ENCODE results near the gene ZSCAN23. TPM values are rescaled to one million over a fixed set of nuclear protein-coding genes. Genes with fewer than 3 reads are reported as not detected.
"Not testable (repeated sequence)": the region's sequence is repeated elsewhere in the genome, so short reads cannot be mapped to it uniquely, and the experiment has no call there.

ZSCAN23 gene
- total RNA-seq, 2 experiments from 2014 or later: 1.5 to 1.7 TPM

DNA sequence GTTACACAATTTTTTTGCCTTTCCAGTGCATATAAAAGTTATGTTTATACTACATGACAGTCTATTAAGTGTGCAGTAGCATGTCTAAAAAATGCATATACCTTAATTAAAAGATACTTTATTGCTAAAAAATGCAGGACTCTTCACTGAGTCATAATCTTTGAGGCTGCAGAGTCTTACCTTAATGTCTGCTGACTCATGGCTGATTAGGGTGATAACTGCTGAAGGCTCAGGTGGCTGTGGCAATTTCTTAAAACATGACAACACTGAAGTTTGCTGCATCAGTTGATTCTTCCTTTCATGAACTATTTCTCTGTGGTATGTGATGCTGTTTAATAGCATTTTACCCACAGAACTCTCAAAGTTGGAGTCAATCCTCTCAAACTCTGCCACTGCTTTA lies 19.1 kb downstream of the ZSCAN23 start:
- POLR2A ChIA-PET: no interaction called here
- H3K27ac Mint-ChIP-seq: no peak overlapping the region
- H3K9me3 Mint-ChIP-seq: peaks cover 5% of the 10 kb centered on the region
- H3K4me3 Mint-ChIP-seq: no peak overlapping the region
- DNase-seq: no peak
- H3K4me1 Mint-ChIP-seq: peaks cover 41% of the 10 kb centered on the region
- CTCF ChIA-PET: no interaction called here
- peaks cover 18% of the 10 kb centered on the region for H3K27me3 Mint-ChIP-seq
- H3K36me3 Mint-ChIP-seq (ENCODE audit: low read depth): peaks cover 29% of the 10 kb centered on the region

- CTCF ChIA-PET: no interaction called here
These were observed 19.7 kb downstream of the ZSCAN23 start for GRCh38 chr6:28423546-28423945.

GRCh38 chr6:28413681-28414080 lies 29.6 kb downstream of the ZSCAN23 start:
- ChIA-PET CTCF (interaction anchor here (1.1 kb wide), 1 partner anchor 8 kb away, joined by 4 read pairs; no protein-coding TSS in a partner anchor), POLR2A (no interaction called here)
- Mint-ChIP-seq H3K4me1 (peaks cover 7% of the 10 kb centered on the region), H3K27ac (no peak overlapping the region), H3K36me3 (ENCODE audit: low read depth) (peaks cover 4% of the 10 kb centered on the region), H3K27me3 (peaks cover 15% of the 10 kb centered on the region), H3K4me3 (no peak overlapping the region), H3K9me3 (peaks cover 15% of the 10 kb centered on the region)
- no peak for DNase-seq

More at GRCh38 chr6:28423546-28423945, 19.7 kb downstream of the ZSCAN23 start:
- Mint-ChIP-seq H3K36me3 (ENCODE audit: low read depth) (peaks cover 29% of the 10 kb centered on the region), H3K9me3 (peaks cover 5% of the 10 kb centered on the region), H3K4me3 (no peak overlapping the region), H3K4me1 (peaks cover 35% of the 10 kb centered on the region), H3K27me3 (peaks cover 18% of the 10 kb centered on the region), H3K27ac (no peak overlapping the region)
- POLR2A ChIA-PET: no interaction called here
- DNase-seq: no peak

DNA sequence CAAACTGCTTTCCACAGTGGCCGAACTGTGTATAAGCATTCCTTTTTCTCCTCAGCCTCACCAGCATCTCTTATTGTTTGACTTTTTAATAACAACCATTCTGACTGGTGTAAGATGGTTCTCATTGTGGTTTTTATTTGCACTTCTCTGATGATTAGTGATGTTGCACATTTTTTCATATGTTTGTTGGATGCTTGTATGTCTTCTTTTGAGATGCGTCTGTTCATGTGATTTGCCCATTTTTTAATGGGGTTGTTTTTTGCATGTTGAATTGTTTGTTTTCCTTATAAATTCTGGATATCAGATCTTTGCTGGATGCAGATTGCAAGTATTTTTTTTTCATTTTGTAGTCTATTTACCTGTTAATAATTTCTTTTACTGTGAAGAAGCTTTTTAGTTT lies 32.5 kb downstream of the ZSCAN23 start:
- Mint-ChIP-seq H3K4me1 (peaks cover 36% of the 10 kb centered on the region), H3K36me3 (ENCODE audit: low read depth) (peaks cover 8% of the 10 kb centered on the region), H3K27ac (no peak overlapping the region), H3K27me3 (peaks cover 18% of the 10 kb centered on the region), H3K9me3 (peaks cover 15% of the 10 kb centered on the region), H3K4me3 (no peak overlapping the region)
- no peak for DNase-seq
- ChIA-PET CTCF (interaction anchor here (0.6 kb wide), 1 partner anchor 29 kb away, joined by 3 read pairs; no protein-coding TSS in a partner anchor), POLR2A (interaction anchor here (0.5 kb wide), 1 partner anchor 65 kb away, joined by 5 read pairs; no protein-coding TSS in a partner anchor)

- Mint-ChIP-seq H3K4me1 (peaks cover 37% of the 10 kb centered on the region), H3K27me3 (peaks cover 26% of the 10 kb centered on the region), H3K4me3 (no peak overlapping the region), H3K9me3 (peaks cover 15% of the 10 kb centered on the region), H3K27ac (peak overlapping the region; percentile 43), H3K36me3 (ENCODE audit: low read depth) (peaks cover 13% of the 10 kb centered on the region)
- POLR2A ChIA-PET: no interaction called here
- CTCF ChIA-PET: no interaction called here
- no peak for DNase-seq
These were observed 35.1 kb downstream of the ZSCAN23 start for GRCh38 chr6:28408076-28408802.

GRCh38 chr6:28407401-28407800 lies 35.9 kb downstream of the ZSCAN23 start:
- ChIA-PET CTCF (no interaction called here), POLR2A (no interaction called here)
- Mint-ChIP-seq H3K9me3 (peaks cover 15% of the 10 kb centered on the region), H3K36me3 (ENCODE audit: low read depth) (peaks cover 13% of the 10 kb centered on the region), H3K4me3 (no peak overlapping the region), H3K27me3 (peaks cover 29% of the 10 kb centered on the region), H3K27ac (no peak overlapping the region), H3K4me1 (peaks cover 40% of the 10 kb centered on the region)
- no peak for DNase-seq

DNA sequence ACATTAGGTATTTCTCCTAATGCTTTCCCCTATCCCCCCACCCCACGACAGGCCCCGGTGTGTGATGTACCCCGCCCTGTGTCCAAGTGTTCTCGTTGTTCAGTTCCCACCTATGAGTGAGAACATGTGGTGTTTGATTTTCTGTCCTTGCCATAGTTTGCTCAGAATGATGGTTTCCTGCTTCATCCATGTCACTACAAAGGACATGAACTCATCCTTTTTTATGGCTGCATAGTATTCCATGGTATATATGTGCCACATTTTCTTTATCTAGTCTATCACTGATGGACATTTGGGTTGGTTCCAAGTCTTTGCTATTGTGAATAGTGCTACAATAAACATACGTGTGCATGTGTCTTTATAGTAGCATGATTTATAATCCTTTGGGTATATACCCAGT lies 39.4 kb downstream of the ZSCAN23 start:
- POLR2A ChIA-PET, CTCF ChIA-PET, H3K27ac Mint-ChIP-seq, H3K4me3 Mint-ChIP-seq, H3K9me3 Mint-ChIP-seq, DNase-seq: not testable (repeated sequence)
- Mint-ChIP-seq H3K4me1 (peaks cover 53% of the 10 kb centered on the region), H3K36me3 (ENCODE audit: low read depth) (peaks cover 13% of the 10 kb centered on the region), H3K27me3 (peaks cover 35% of the 10 kb centered on the region)

- H3K4me1 Mint-ChIP-seq: peaks cover 49% of the 10 kb centered on the region
- CTCF ChIA-PET: no interaction called here
- no peak overlapping the region for H3K27ac Mint-ChIP-seq
- POLR2A ChIA-PET: no interaction called here
- H3K36me3 Mint-ChIP-seq (ENCODE audit: low read depth): peaks cover 26% of the 10 kb centered on the region
- peaks cover 2% of the 10 kb centered on the region for H3K9me3 Mint-ChIP-seq
- DNase-seq: no peak
- peaks cover 35% of the 10 kb centered on the region for H3K27me3 Mint-ChIP-seq
- no peak overlapping the region for H3K4me3 Mint-ChIP-seq
These were observed 41.1 kb downstream of the ZSCAN23 start for GRCh38 chr6:28402197-28402596.

DNA sequence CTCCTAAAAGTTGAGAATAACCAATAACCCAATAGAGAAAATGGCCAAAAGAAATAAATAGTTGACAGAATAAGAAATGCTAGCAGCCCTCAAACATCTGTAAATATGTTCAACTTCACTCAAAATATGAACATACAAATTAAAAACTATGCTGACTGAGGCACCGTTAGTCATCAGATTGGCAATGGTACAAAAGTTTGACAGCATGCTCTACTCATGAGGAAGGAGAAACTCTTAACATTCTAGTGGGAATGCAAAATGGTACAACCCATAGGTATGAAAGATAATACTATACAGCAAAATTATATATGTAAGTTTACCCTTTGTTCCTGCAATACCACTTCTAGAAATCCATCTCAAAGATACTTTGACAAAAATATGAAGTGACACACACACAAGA lies 42.1 kb downstream of the ZSCAN23 start:
- Mint-ChIP-seq H3K27ac (no peak overlapping the region), H3K4me1 (peaks cover 50% of the 10 kb centered on the region), H3K36me3 (ENCODE audit: low read depth) (peaks cover 36% of the 10 kb centered on the region), H3K27me3 (peaks cover 33% of the 10 kb centered on the region), H3K9me3 (peaks cover 2% of the 10 kb centered on the region), H3K4me3 (no peak overlapping the region)
- ChIA-PET POLR2A (no interaction called here), CTCF (no interaction called here)
- DNase-seq: no peak

DNA sequence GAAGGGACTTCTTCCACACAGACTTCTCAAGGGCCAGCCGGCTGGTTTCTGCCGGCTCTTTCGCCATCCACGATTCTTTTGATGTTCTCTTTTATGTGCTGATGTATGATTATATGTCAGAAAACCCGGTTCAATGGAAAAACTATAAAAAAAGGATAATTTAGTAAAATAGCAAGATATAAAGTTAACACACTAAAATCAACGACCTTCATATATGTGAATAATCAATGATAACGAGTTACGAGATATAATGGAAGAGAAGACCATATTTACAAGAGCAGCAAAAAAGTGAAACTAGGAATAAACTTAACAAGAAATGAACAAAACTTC lies 43.2 kb downstream of the ZSCAN23 start:
- Mint-ChIP-seq H3K36me3 (ENCODE audit: low read depth) (peaks cover 40% of the 10 kb centered on the region), H3K27me3 (peaks cover 27% of the 10 kb centered on the region), H3K4me3 (peak overlapping the region; percentile 90), H3K4me1 (peaks cover 55% of the 10 kb centered on the region), H3K27ac (peak overlapping the region; percentile 95), H3K9me3 (peaks cover 2% of the 10 kb centered on the region)
- ChIA-PET POLR2A (no interaction called here), CTCF (no interaction called here)
- DNase-seq: no peak

GRCh38 chr6:28399350-28400121 lies 43.8 kb downstream of the ZSCAN23 start, which contains the start of gene ZSCAN12:
ZSCAN12 (minus strand) TSS chr6:28399747; CDS start chr6:28398405, 1,342 bp downstream.
- POLR2A ChIA-PET: no interaction called here
- peaks cover 41% of the 10 kb centered on the region for H3K36me3 Mint-ChIP-seq (ENCODE audit: low read depth)
- CTCF ChIA-PET: interaction anchor here (1.0 kb wide), 1 partner anchor 10 kb away, joined by 3 read pairs; no protein-coding TSS in a partner anchor
- H3K27me3 Mint-ChIP-seq: peaks cover 26% of the 10 kb centered on the region
- peak; percentile 87 for DNase-seq
- H3K4me3 Mint-ChIP-seq: peak within 1 kb of the TSS; percentile 90
- H3K27ac Mint-ChIP-seq: peak within 1 kb of the TSS; percentile 95
- peaks cover 60% of the 10 kb centered on the region for H3K4me1 Mint-ChIP-seq
- peaks cover 2% of the 10 kb centered on the region for H3K9me3 Mint-ChIP-seq

DNA sequence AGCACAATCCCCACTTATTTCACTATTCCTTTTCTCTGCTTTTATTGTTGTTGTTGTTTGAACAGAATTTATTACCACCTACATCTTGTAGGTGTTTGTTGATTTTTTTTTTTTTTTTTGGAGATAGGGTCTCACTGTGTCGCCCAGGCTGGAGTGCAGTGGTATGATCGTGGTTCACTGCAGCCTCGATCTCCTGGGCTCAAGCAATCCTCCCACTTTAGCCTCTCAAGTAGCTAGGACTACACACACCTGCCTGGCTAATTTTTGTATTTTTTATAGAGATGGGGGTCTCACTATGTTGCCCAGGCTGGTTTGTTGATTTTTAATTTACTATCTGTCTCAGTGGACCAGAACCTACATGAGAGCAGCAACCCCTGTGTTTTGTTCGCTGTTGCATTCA lies 47.4 kb downstream of the ZSCAN23 start:
- ChIA-PET CTCF (interaction anchor here (0.7 to 0.9 kb wide), 2 partner anchors 40 to 158 kb away, joined by 3 to 5 read pairs; no protein-coding TSS in a partner anchor), POLR2A (no interaction called here)
- Mint-ChIP-seq H3K27me3 (peaks cover 4% of the 10 kb centered on the region), H3K36me3 (ENCODE audit: low read depth) (peaks cover 70% of the 10 kb centered on the region), H3K9me3 (peaks cover 11% of the 10 kb centered on the region), H3K4me3 (no peak overlapping the region), H3K4me1 (peaks cover 61% of the 10 kb centered on the region), H3K27ac (no peak overlapping the region)
- DNase-seq: no peak

DNA sequence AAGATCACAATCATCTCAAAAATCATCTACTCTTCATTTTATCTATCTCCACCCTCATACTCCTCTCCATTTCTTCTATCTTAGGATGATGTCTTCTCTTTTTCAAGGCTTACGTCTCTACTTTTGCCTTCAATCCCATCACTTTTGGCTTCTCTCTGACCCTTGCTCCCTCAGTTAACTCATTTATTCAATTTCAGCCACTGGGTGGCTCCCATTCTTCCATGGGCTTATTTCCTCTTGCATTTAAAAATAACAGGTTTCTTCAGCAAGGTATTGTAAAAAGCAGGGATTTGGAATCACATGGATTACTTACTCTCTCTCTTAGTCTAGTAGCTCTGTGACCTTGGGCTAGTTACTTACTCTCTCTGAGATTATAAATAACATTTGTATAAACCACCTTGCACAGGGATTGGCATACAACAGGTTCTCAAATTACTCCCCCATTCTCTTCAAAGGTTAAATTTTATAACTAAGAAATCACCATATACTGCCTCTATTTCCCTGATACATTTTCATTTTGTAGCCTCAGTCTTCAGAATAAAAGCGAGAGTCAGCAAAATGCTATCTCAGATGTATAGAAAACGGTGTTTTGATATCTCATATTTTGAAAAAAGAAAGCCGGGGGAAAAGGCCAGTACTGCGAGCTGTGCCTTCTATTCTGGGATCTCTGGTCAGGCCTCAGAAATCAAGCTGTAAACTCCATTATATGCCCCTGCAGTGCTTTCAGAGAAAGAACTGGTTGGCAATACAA lies 49.2 kb downstream of the ZSCAN23 start:
- Mint-ChIP-seq H3K4me3 (no peak overlapping the region), H3K4me1 (peaks cover 52% of the 10 kb centered on the region), H3K27me3 (no peaks in the 10 kb centered on the region), H3K9me3 (peaks cover 16% of the 10 kb centered on the region), H3K36me3 (ENCODE audit: low read depth) (peaks cover 82% of the 10 kb centered on the region), H3K27ac (no peak overlapping the region)
- ChIA-PET POLR2A (no interaction called here), CTCF (interaction anchor here (1.1 to 2.1 kb wide), 2 partner anchors 10 to 12 kb away, joined by 4 to 9 read pairs; no protein-coding TSS in a partner anchor)
- DNase-seq: no peak

Data from activated CD4-positive, alpha-beta T cell treated with anti-CD3 and anti-CD28 coated beads, Interleukin-2, amount 10 ng/mL, durations not matched to agents 7 days and 5 days (primary cell).